ENCODE measurements around the gene GADL1. TPM values are rescaled to one million over a fixed set of nuclear protein-coding genes. Genes with fewer than 3 reads are reported as not detected.

The GADL1 gene
- total RNA-seq, 1 donor: under 0.01 TPM

GRCh38 chr3:30681649-30682211 lies 212.7 kb downstream of the GADL1 start:
- no peak for DNase-seq (ENCODE audit: low read depth in 2 of 3, low spot score in 2 of 3)

DNA sequence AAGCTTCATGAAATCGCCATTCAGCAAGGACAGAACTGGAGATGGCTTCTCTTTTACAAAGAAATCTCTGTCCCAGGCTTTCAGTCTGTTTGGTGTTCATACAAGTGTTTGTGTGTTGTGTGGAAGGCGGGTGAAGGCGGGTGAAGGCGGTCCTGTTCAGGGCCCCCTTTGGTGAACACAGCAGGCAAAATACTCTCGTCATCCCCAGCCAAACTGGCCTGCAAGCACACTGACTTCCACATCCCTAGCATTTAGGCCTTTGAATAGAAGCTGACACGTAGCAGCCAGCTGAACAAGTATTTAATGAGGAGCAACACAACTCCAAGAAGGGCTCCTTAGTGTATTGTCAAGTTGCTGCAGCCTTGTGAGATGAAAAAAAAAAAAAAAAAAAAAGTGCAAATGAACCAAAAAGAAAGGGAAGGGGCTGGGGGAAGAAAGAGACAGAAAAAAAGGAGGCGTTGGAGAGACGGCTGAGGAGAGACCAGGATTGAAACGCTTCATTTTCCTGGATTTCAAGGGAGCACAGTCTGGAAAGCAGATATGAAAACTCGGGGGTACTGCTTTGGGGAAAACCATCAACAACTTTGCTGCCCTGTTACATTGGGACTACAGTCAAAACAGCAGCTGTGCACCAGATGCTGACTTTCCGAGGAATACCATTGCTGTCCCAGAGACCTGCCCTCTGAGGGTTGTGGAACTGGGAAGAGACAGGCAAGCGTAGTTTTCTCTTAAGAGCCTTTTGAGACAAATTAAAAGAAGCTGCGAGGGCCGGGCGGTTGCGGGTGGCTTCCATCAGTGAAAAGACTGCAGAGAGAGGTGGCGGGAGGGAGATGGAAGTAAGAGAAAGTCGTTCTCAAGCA lies 213.4 kb downstream of the GADL1 start:
- no peak for DNase-seq (ENCODE audit: low read depth in 2 of 3, low spot score in 2 of 3)

DNA sequence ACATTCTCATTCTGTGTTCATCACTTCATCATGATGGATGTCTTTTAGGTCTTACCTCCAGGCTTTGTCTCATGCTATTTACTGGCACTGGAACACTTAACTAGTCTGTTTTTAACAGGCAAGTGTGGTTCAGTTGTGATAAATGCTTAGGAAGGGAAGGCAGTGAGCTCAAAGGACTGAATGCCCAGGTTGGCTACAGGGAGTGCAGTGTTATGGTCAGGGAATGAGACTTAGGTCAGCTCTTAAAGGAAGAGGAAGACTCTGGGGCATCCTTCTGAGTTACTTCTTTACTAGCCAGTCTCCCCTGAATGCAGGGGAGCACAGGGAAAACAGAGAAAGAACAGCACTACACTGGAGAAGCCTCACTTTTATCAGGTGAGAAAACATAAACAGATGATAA lies 215.4 kb downstream of the GADL1 start:
- DNase-seq (ENCODE audit: low read depth in 2 of 3, low spot score in 2 of 3): no peak

GRCh38 chr3:30677347-30677685 lies 217.1 kb downstream of the GADL1 start:
- no peak for DNase-seq (ENCODE audit: low read depth in 2 of 3, low spot score in 2 of 3)

DNA sequence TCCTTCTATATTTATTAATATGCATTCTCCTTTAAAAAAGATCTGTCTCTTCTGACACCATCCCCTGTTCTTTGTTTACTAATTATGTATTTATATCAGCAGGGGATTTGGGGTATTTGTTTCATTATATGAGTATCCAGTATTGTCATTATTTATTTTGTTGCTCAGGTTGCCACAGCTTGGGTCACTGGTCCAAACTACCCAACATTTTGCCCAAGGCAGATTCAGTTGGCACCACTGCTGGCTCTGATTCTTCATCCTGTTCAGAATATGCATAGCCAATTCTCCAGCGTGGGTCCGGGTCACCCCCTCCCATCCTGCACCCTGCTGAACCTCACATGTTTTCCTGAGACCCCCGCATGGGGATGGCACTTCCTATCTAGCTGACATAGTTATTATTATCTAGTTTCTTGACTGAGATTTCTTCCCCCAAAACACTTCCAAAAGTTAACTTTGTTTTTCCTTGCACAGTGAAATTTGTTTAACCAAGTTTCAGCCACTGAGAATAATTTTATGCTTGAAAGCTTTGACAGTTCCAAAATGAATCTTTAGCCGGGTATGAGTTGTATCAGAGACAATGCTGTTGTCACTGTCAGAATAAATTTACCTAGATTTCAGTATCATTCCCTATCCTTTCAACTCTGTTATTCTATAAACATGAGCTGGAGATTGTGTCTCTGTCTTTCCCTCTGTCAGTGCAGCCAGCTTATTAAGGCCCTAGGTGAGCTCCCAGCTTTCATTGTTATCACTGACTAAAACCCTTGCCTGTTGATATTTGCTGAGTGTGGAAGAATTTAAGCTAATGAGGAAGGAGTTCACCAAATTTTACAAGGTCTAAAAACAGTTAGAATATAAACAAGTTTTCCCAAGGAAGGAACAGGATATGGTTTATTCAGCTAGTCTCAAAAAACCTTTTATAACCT lies 217.8 kb downstream of the GADL1 start:
- DNase-seq (ENCODE audit: low read depth in 2 of 3, low spot score in 2 of 3): no peak
